Smooth muscle cell (in vitro differentiated cells): Measurements from ENCODE around the gene FHAD1. TPM values are rescaled to one million over a fixed set of nuclear protein-coding genes. Genes with fewer than 3 reads are reported as not detected.

Source experiments
- DNase-seq: peaks from one replicate; lab custom pipeline; 2025; ENCODE audit not compliant: unreplicated experiment; lab: John Stamatoyannopoulos, UW
- H2AFZ ChIP-seq: fragments of 200-600 bp; sonication (generic); 2 replicates; pipeline ENCODE4 v1.6.0; 2016; ENCODE audit warnings: antibody characterized with exemption, low read depth, mild to moderate bottlenecking
- H3F3A ChIP-seq: fragments of 200-600 bp; sonication (generic); 2 replicates; pipeline ENCODE4 v1.6.0; 2017; ENCODE audit warnings: antibody characterized with exemption, low read depth
- H3K27ac ChIP-seq: fragments of 200-600 bp; sonication (generic); 2 replicates; pipeline ENCODE4 v1.5.1; 2016; ENCODE audit warnings: low read depth, mild to moderate bottlenecking
- H3K27me3 ChIP-seq: fragments of 200-600 bp; sonication (generic); 2 replicates; pipeline ENCODE4 v1.6.1; 2016; ENCODE audit warnings: low read depth, mild to moderate bottlenecking
- H3K36me3 ChIP-seq: fragments of 200-600 bp; sonication (generic); 2 replicates; pipeline ENCODE4 v1.5.1; 2016; ENCODE audit warnings: low read depth
- H3K4me1 ChIP-seq: fragments of 200-600 bp; sonication (generic); 2 replicates; pipeline ENCODE4 v1.5.1; 2016; ENCODE audit warnings: low read depth
- H3K4me2 ChIP-seq: fragments of 200-600 bp; sonication (generic); 2 replicates; pipeline ENCODE4 v1.6.0; 2016; ENCODE audit warnings: mild to moderate bottlenecking
- H3K4me3 ChIP-seq: fragments of 200-600 bp; sonication (generic); 2 replicates; pipeline ENCODE4 v1.5.1; 2016; ENCODE audit warnings: mild to moderate bottlenecking
- H3K79me2 ChIP-seq: fragments of 200-600 bp; sonication (generic); 2 replicates; pipeline ENCODE4 v1.6.0; 2016; ENCODE audit warnings: low read depth, mild to moderate bottlenecking
- H3K9ac ChIP-seq: fragments of 200-600 bp; sonication (generic); 2 replicates; pipeline ENCODE4 v1.6.0; 2016; ENCODE audit warnings: low read depth
- H3K9me3 ChIP-seq: fragments of 200-600 bp; sonication (generic); replicated peaks from 2 replicates; pipeline ENCODE4 v1.5.1; 2016; ENCODE audit warnings: low read depth
- H4K20me1 ChIP-seq: fragments of 200-600 bp; sonication (generic); 2 replicates; pipeline ENCODE4 v1.6.0; 2016; ENCODE audit warnings: low read depth
- WGBS: methylation state at CpG from one replicate; pipeline ENCODE4 v1.1.7; 2016; ENCODE audit warnings: low lambda C conversion rate; 5-methylcytosine and 5-hydroxymethylcytosine counted together
- polyA plus RNA-seq: library from polyadenylated mRNA; unstranded; fragments of >200 nt; fragmentation: Nextera tagmentation; extraction: Ambion mirVana; gene quantifications from 2 replicates; pipeline ENCODE4 v1.2.1, GENCODE V29; 2016
- total RNA-seq: library from RNA; depleted of rRNA; stranded (reverse); fragments of >200 nt; gene quantifications from 2 replicates; pipeline ENCODE4 v1.2.3, GENCODE V29; 2014
- TF ChIP-seq, protein P1 (sequence below): fragments of 200-600 bp; sonication (generic); IDR thresholded peaks from 2 replicates; pipeline ENCODE4 v1.5.1; 2017; ENCODE audit warnings: borderline replicate concordance, mild to moderate bottlenecking, antibody characterized with exemption; ENCODE audit not compliant: insufficient read depth, poor library complexity, severe bottlenecking

The FHAD1 gene
- total and polyA plus RNA-seq, 2 experiments from 2014 or later, result 0.33 TPM; not detected in 1

DNA sequence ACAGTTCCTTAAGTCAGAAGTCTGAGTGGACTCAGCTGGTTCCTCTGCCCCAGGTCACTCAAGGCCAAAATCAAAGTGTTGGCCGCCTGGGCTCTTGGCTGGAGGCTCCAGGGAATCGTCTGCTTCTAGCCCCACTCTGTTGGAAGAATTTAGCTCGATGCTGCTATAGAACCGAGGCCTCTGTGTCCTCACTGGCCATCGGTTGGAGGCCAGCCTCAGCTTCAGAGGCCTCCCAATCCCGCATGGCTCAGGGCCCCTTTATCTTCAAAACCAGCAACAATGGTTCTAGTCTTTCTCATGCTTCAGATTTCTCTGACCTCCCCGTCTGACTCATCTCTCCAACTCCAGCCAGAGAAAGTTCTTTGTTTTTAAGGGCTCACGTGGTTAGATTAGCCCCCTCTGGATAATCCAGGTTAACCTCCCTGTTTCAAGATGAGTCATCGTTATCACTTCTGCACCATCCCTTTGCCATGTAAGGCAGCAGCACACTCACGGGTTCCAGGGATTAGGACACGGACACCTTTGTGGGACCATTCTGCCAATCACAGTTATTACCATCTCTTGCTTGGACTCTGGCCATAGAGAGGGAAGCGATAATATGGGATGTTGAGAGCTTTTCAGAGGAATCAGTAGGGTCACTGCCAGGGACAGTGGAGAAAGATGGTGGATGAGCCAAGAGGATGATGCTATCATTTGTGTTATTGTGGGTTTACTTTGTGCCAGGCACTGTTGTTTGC is 13.6 kb downstream of the FHAD1 start:
- no peaks in the 10 kb centered on the region for H3K36me3 ChIP-seq
- peaks cover 6% of the 10 kb centered on the region for H3K9me3 ChIP-seq
- H3K27ac ChIP-seq, result no peak overlapping the region
- H3K27me3 ChIP-seq, result no peaks in the 10 kb centered on the region
- WGBS, result 61% methylated on average over 12 of the region's 12 CpGs
- no peak overlapping the region for H2AFZ ChIP-seq
- no peaks in the 10 kb centered on the region for H4K20me1 ChIP-seq
- no peak overlapping the region for H3K4me2 ChIP-seq
- DNase-seq, result no peak
- no peaks in the 10 kb centered on the region for H3K4me1 ChIP-seq
- H3F3A ChIP-seq, result no peaks in the 10 kb centered on the region
- no peak overlapping the region for H3K9ac ChIP-seq
- TF ChIP-seq, protein P1, sequence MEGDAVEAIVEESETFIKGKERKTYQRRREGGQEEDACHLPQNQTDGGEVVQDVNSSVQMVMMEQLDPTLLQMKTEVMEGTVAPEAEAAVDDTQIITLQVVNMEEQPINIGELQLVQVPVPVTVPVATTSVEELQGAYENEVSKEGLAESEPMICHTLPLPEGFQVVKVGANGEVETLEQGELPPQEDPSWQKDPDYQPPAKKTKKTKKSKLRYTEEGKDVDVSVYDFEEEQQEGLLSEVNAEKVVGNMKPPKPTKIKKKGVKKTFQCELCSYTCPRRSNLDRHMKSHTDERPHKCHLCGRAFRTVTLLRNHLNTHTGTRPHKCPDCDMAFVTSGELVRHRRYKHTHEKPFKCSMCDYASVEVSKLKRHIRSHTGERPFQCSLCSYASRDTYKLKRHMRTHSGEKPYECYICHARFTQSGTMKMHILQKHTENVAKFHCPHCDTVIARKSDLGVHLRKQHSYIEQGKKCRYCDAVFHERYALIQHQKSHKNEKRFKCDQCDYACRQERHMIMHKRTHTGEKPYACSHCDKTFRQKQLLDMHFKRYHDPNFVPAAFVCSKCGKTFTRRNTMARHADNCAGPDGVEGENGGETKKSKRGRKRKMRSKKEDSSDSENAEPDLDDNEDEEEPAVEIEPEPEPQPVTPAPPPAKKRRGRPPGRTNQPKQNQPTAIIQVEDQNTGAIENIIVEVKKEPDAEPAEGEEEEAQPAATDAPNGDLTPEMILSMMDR, result no peak
- H3K4me3 ChIP-seq, result no peak overlapping the region
- H3K79me2 ChIP-seq, result no peaks in the 10 kb centered on the region

GRCh38 chr1:15261155-15262002 is 14.4 kb downstream of the FHAD1 start:
- H2AFZ ChIP-seq, result no peak overlapping the region
- H3K4me2 ChIP-seq, result no peak overlapping the region
- no peaks in the 10 kb centered on the region for H3K79me2 ChIP-seq
- WGBS, result 63% methylated on average over 20 of the region's 20 CpGs
- H3K36me3 ChIP-seq, result no peaks in the 10 kb centered on the region
- no peak overlapping the region for H3K27ac ChIP-seq
- H4K20me1 ChIP-seq, result no peaks in the 10 kb centered on the region
- H3K9ac ChIP-seq, result no peak overlapping the region
- H3K4me3 ChIP-seq, result no peak overlapping the region
- TF ChIP-seq, protein P1, result no peak
- H3F3A ChIP-seq, result no peaks in the 10 kb centered on the region
- DNase-seq, result no peak
- no peaks in the 10 kb centered on the region for H3K27me3 ChIP-seq
- no peaks in the 10 kb centered on the region for H3K4me1 ChIP-seq
- H3K9me3 ChIP-seq, result peaks cover 6% of the 10 kb centered on the region

GRCh38 chr1:15262003-15262377 is 15.0 kb downstream of the FHAD1 start:
- Histone ChIP-seq H3K4me2 (no peak overlapping the region), H3F3A (no peaks in the 10 kb centered on the region), H3K27me3 (no peaks in the 10 kb centered on the region), H2AFZ (no peak overlapping the region), H3K9me3 (peaks cover 6% of the 10 kb centered on the region), H3K4me3 (no peak overlapping the region), H3K9ac (no peak overlapping the region), H4K20me1 (no peaks in the 10 kb centered on the region), H3K4me1 (no peaks in the 10 kb centered on the region), H3K79me2 (no peaks in the 10 kb centered on the region), H3K27ac (no peak overlapping the region), H3K36me3 (no peaks in the 10 kb centered on the region)
- TF ChIP-seq, protein P1, result no peak
- no peak for DNase-seq
- WGBS, result 99% methylated on average over 2 of the region's 2 CpGs
